HT-29 (cell line): Measurements from ENCODE around the gene STARD3. TPM values are rescaled to one million over a fixed set of nuclear protein-coding genes. Genes with fewer than 3 reads are reported as not detected.

ENCODE experiments used
- DNase-seq: peaks from one replicate; pipeline ENCODE4 v3.0.0-alpha.2; 2015; ENCODE audit warnings: low spot score
- total RNA-seq: library from RNA; depleted of rRNA; stranded (reverse); fragments of >200 nt; shearing (Covaris generic); gene quantifications from 2 replicates; pipeline ENCODE4 v1.2.3, GENCODE V29; 2014

STARD3 gene
- total RNA-seq, 1 experiment from 2014 or later, result 50.8 TPM

DNA sequence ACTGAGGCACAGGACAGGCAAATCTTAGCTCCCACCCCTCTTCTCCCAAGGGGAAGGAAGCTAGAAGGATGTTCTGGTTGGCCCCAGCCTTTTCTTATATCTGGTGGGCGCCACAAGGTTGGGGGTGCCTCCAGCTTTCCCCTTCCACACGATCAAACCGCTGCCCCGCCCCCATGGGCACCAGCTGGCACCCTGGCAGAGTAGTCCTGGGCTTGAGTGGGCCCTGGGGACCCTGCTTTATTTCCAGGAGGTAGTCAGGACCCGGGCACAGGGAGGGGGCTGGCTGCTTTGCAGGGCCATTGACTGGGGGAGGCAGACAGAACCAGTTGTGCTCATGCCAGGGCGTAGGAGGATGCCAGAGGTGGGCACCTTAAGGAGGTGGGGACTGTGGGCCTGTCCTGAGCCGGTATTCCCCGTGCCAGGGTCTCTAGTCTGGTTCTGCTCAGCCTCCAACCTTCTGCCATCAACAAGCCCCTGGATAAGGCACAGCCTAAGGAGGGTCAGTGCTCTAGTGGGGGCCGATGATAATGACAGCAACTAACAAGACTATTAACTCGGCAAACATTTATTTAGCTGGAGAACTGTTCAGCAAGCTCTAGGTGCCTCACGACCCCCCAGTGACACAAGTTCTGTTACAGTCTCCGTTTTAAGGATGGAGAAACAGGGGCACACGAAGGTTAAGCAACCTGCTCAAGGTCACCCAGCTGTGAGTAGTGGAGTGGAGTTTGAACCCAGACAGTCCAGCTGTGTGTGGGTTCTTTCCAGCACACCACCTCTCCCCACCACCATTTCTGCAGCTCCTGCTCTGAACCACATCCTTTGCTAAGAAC lies 17.8 kb upstream of the STARD3 start:
- no peak for DNase-seq

DNA sequence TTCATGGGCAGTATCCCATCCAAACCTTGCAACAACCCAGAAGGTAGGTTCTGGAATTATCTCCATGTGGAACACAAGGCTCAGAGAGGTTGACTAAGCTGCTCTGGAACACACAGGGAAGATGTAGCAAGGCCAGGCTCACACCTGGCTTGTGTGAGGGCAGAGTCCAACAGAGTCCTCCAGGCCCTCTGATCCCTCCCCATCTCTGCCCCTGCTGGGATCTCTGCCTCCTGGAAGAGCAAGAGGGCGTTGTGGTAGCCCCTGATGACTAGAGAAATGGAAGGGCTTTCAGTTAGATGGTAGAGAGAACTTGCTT lies 17.2 kb upstream of the STARD3 start:
- DNase-seq, result no peak

DNA sequence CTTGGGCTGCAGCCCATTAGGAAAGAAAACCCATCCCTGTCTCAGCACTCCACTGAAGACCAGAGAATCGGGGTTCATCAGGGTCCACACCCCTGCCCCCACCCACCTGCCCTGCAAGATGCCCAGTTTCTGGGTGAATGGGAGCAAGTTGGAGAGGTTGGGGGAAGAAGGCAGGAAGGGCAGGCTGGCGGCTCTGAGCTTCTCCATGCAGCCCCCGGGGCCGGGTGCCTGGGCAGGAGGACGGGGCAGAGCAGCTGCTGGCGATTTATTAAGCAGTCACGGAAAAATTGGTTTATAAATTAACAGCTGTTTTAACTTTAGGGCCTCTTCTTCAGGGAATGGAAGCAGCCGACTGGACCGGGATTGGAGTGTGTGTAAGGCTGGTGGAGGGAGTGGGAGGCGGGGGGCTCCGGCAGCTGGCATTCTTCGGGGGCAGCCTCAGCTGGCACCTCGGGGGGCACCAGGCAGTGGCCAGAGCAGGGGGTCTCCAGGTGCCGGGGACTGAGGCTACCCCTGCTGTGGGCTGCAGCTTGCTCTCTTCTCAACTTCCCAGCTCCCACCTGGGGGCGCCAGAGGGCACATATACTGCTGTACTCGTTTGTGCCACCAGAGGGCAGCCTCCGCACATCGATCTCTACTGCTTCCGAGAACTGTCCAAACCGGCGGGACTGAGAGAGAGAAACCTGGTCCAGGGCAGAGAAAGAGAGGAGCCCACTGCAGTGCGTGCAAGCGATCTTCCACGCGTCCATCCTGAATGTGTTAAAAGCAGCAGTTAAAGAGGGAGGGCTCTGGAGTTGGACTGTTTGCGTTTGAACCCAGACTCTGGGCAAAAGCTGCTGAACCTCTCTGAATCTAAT lies 15.2 kb upstream of the STARD3 start:
- DNase-seq, result peak; percentile 94

DNA sequence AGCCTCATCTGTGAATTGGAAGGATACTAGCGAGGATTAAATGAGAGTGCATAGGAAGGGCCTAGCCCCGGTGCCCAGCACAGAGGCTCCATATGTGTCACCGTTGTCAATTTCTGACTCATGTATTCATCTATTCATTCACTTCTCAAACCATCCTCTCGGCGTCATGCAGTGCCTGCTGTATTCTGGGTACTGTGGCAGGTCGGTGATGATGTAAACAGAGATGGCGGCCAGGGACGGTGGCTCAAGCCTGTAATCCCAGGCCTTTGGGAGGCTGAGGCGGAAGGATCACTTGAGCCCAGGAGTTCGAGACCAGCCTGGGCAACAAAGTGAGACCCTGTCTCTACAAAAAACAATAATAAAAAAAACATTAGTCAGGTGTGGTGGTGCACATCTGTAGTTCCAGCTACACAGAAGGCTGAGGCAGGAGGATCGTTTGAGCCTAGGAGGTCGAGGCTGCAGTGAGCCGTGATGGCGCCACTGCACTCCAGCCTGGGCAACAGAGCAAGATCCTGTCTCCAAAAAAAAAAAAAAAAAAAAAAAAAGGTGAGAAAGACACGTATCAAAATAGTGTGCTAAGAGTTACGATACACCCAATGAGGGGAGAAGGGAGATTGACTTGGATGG lies 14.5 kb upstream of the STARD3 start:
- no peak for DNase-seq

DNA sequence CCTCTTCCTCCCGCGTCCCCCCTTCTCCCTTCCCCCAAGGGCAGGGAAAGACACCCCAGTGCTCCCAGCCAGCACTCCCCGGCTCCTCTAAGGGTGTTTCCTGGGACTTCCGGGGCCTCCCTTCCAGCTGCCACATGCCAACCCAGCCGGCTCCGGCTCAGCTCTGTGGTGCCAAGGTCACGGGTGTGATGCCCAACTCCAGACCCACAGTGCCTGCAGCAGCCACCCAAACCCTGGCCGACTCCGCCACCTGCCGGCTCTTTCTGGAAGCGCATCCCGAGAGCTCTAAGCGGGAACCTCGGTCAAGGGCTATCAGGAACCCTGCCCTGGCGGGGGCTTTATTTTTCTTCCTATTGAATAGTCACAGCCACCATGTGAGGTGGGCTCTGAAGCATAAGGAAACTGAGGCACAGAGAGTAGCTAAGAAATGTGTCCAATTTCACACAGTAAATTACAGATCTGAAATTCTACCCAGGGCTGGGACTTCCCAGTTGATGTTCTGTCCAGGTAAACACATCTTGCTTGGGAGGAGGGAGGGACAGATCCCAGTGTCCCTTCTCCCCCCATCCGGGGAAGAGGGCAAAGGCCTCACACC lies 13.5 kb upstream of the STARD3 start:
- DNase-seq, result peak; percentile 87

DNA sequence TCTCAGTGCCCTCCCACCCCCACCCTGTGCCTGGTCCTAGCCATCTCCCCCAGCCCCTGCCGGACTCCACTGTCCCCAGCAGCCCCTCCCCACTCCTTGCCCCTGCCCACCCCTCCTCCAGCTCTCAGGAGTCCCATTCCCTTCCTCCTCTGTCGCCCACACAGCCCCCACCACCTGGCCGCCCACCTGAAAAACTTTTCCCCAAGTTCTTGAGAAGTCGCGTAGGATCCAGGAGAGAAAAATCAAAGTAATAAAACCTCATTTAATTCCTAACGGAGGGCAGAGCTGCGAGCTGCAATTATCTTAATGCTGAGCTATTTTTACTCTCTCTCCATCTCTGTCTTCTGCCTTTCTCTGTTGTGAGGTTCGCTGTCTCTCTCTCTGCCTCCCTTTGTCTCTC lies 12.6 kb upstream of the STARD3 start:
- DNase-seq, result no peak

DNA sequence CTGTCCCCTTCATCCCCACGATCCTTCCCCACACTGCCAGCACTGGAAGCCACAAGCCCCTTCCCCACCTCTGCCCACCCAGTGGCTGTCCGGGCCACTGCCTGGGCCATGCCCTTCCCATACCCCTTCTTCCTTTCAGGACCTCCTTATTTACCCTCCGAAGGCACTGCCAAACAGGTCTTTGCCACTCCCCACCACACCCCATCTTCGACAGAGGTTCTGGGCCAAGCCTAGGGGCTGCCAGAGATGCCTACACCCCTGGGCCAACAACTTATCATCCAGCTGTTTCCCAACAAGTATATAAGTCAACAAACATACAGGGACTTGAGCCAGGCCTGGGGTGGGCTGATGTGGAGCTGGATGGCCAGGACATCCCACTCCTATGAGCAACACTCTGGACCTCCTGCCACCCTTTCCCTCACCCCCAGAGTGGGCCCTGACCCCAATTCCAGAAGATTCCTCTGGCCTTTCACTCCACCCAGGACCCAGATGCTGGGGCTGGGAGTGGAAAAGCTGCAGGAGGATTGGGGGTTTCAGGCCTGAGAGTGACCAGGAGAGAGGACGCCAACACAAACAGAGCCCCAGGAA lies 11.7 kb upstream of the STARD3 start:
- DNase-seq, result no peak

DNA sequence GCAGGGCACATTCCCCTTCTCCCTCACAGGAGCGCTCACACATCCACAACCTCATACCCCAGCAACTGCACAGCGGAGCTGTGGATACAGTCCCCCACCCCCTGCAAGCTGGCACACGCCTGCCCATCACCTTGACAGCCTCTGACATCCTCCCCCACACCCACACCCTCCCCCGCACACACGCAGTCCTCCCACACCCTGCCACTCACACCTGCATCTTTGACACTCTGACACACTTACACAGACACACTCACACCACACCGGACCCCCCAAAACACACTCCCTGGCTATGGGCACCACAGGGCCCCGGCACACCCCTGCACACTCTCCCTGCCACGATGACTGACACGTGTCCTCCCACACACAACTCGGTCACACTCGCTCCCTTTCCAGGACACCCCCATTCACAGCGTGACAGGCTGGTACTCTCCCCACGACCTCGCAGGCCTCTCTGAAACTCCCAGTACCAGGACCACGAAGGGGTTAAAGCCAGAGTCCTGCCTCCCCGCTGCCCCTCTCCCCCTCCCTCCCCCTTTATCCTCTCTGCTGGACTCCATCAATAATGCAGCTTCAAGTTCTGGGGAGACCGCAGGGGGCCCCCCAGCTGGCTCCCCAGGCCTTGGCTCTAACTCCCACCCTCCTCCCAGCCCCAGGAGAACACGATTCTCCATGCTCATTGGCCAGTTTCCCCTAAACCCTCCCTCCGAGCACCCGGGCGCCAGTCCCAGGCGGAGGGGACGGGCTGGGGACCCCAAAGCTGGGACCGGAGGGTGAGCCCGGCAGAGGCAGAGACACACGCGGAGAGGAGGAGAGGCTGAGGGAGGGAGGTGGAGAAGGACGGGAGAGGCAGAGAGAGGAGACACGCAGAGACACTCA lies 10.5 kb upstream of the STARD3 start, which contains the start of gene PPP1R1B:
TSS of gene PPP1R1B (plus strand) at position 782 of the 876 bp plus-strand sequence. CDS start 441 bp downstream, outside the sequence.
- no peak for DNase-seq

DNA sequence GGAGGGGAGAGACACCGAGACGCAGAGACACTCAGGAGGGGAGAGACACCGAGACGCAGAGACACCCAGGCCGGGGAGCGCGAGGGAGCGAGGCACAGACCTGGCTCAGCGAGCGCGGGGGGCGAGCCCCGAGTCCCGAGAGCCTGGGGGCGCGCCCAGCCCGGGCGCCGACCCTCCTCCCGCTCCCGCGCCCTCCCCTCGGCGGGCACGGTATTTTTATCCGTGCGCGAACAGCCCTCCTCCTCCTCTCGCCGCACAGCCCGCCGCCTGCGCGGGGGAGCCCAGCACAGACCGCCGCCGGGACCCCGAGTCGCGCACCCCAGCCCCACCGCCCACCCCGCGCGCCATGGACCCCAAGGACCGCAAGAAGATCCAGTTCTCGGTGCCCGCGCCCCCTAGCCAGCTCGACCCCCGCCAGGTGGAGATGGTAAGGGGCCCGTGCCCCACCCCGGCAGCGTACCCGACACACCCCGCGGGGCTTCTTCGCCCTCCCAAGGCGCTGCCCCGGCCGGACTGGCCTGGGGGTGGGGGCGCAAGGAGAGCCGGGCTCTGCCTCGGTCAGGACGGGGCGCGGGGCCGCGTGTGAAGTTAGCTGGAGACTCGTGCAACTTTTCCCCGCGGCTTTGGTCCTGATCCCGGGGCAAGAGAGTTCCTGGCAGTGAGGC lies 9.8 kb upstream of the STARD3 start:
- DNase-seq, result no peak

DNA sequence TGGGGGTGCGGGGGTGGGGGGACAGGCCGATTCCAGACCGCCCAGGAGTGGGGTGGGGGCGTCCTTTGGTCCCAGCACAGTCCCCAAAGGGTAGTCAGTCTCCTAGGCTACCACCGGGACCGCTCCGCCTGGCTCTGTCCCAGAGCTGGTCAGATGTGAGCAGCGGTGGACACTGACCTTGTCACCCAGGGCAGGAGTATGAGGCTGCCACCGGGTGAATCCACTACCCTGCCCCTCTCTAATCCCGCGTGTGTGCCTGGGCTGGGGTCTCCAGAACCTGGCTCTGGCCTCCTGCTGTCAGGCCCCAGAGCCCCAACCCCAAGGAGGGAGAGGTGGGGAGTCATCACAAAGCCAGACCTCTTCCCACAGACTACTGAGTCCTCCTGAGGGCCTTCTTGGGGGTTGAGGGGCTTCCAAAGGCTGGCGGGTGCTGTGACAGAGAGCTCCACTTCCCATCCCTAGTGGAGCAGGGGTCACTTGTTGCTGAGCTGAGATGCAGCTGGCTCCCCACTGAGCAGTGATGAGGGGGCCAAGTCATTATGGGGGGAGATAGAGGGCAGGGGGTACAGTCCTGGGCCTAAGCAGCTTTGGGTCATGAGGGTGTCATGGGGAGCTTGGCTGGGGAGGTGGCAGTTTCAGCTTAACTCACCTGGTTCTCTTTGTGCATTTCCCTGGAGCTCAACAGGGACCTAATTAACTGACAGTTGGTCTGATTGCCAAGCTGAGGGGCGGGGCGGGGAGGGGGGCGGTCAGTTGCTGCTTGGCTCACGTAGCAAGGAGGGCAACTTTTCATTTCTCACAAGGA lies 9.0 kb upstream of the STARD3 start:
- DNase-seq, result no peak

DNA sequence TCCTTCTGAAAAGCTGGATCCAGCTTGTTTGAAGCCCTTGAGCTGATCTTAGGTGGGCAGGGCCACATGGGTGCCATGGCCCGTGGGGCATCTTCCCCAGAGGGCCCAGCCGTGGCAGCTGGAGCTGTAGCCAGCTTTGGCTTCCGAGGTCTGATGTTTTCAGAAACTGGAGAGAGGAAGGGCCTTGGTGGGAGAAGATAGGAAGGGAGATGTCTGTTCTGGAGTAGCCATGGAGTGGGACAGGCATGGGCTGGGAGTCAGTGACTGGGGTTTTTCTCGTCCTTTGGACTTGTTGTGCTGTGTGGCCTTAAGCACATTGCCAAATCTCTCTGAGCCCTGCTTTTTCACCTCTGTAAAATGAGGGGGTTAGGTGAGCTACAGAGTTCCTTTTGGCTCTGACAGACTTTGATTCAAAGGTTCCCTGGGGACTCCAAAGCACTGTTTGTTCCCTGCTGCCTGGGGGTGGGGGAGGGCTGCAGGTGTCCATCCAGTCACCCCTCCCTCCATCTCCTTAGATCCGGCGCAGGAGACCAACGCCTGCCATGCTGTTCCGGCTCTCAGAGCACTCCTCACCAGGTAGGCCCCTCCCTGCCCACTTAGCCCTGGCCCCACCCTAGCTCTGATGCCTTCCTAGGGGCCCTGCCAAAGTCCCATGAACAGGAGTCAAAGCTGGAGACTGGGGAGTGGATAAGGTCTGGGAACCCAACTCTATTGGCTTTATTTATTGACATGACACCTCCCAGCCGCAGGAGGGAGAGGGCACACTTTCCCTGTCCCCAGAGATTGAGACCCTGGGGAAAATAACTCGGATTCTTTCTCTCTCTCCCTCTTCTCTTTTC lies 8.1 kb upstream of the STARD3 start:
- DNase-seq, result no peak

DNA sequence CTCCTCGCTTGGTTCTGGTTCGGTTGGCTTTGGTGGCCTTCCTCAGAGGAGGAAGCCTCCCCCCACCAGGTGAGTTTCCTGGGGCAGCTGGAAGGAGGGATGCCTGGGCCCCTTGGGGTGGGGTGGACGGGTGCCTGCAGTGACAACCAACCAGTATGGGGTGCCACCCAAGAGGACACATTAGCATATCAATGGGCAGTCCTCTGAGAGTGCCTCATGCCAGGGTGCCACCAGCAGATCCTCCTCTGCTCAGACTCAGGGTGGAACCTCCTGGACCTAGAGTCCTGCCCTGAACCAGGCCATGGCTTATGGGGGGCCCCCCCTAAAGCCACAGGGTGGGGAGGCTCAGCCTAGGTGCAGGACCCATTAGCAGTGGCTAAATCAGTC lies 7.5 kb upstream of the STARD3 start:
- no peak for DNase-seq

DNA sequence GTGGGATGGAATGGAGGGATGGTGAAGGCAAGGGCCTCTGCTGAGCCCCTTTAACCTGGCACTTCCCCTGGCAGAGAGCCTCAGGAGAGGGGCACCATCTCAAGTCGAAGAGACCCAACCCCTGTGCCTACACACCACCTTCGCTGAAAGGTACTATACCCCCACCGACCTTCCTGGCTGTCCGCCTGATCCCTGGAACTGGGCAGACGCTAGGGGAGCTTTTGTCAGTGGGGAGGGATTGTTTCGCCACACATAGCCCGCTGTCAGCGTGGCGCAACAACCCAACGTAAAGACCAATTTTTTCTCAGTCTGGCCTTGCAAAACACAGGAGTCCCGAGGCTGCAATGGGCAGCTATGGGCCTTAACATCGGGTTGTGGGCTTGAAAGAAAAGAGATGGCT lies 7.0 kb upstream of the STARD3 start:
- DNase-seq, result no peak

DNA sequence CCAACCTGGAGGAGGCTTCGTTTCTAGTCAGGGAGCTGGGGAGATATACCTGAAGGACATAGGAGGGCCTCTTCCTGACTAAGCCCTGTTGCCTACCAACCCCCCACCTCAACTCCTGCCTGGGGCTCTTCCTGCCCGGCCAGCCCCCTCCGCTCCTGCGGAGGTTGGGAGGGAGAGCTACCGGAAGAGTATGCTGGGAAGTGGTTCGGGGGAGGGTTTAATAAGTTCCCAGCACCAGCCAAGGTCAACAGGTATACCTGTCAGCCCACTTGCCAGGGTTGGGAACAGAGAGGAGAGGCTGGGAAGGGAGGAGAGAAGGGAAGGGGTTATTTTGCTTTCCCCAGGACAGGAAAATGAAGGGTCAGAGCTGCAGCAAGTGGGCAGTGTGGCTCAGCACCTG lies 5.5 kb upstream of the STARD3 start:
- peak; percentile 57 for DNase-seq

DNA sequence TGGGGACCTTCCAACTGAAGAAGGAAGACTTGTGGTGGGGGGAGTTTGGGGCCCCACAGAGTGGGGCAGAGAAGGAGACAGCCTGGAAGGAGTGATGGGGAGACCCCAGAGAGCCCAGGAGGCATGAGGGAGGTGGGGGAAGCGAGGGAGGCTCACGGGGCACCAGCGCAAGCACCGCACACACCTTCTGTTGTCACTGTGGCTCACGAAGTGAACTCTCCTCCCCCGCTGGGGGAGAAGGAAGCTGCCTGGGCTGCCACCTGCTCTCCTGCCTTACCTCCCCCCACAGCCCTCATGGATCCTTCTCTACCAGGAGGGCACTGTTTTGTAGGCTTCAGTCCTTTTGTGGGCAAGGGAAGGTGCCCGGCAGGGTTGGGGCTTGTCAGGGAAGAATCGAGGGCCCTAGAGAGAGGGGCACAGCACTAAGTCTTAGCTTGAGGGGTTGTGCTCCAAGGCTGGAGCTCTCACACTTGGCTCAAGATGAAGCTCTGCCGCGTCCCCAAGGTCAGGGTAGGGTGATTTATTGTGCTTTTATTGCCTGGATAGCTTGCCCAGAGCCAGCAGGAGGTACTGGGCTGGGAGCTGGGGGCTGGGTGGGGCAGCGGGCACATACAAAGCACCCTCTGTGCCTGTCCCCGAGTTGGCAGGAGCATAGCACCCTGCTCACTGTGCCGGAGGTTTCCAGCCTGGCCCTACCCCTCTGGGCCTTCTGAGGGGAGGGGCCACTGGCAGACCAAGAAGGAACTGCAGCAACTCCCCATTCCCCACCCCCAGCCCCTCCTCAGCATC lies 4.6 kb upstream of the STARD3 start:
- peak; percentile 78 for DNase-seq

DNA sequence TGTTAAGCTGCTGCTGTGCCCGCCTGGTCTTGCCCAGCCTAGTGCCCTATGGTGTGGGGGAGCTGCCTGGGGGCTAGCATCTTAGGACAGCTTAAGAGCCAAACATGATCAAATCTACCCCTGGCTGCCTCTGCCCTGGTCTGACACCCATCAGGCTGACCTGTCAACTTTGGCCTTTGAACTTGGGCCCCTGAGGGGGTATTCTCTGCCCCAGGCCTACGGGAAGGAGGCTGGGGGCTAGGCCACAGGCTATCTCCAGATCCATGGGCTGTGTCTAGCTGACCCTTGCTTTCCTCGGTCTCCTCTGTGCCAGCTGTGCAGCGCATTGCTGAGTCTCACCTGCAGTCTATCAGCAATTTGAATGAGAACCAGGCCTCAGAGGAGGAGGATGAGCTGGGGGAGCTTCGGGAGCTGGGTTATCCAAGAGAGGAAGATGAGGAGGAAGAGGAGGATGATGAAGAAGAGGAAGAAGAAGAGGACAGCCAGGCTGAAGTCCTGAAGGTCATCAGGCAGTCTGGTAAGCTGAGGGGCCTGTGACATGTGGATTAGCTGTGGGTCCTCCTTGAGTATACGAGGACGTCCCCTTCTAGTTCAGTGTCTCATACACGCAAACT lies 3.3 kb upstream of the STARD3 start:
- DNase-seq, result no peak

DNA sequence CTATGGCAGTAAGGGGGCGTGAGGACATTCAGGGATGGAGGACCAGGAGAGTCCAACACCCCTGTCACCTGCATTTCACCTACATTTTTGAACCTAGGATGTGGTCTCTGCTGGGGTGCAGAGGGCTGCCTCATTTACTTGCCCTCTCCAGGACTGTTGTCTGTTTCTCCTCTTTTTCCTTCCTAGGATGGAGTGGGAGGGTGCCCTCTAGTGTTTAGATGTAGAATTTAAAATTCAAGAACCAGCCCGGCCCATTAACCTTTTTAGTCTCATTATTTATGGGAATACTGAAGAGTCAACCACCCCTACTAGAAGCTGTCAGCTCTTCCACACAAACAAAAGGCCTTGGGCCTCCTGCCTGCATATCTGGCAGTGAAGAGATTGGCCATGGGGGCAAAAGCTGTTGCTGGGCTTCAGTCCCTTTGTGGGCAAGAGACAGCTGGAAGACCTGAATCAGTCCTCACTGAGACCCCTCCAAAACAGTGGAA lies 2.5 kb upstream of the STARD3 start:
- peak; percentile 76 for DNase-seq
